ENCODE results near the gene ATP8B4. TPM values are rescaled to one million over a fixed set of nuclear protein-coding genes. Genes with fewer than 3 reads are reported as not detected.

The ATP8B4 gene
- total and polyA plus RNA-seq, 2 donors (not counting 3 experiments of a cell fraction or from before 2014, with no cell fraction given) = not detected

DNA sequence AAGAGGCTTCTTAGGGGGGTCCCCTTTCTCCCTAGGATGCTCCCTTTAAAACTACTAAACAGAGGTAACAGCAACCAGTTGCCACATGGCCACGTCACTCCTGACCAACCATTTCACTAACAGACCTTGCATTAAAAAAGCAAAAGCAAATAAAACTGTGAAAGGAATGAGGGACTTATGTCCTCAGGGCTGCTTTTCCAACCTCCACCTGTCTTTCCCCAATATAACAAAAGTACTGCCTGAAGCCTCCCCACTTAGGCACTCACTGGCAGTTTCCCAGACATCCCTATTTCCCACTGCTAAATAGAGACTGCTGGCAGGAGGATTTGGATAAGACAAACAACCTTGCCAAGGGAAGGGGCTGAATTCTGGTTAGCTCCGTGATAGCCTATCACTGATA is 130.3 kb downstream of the ATP8B4 start:
- intact Hi-C loops (cut with micrococcal nuclease) = no loop called here
- Histone ChIP-seq H3K9me1 (replicated peaks; ENCODE audit: control insufficient read depth, extremely low read depth, insufficient read depth, low read length) (no peaks in the 10 kb centered on the region), H3K9me3 (replicated peaks; ENCODE audit: control insufficient read depth, insufficient read depth, low read length) (no peaks in the 10 kb centered on the region), H3K79me2 (ENCODE audit: control insufficient read depth, insufficient read depth, low read length) (no peaks in the 10 kb centered on the region), H2AFZ (ENCODE audit: low read depth, low read length) (no peak overlapping the region), H4K20me1 (replicated peaks; ENCODE audit: control insufficient read depth, extremely low read depth, insufficient read depth, low read length) (no peaks in the 10 kb centered on the region), H3K4me2 (ENCODE audit: insufficient read depth, low read length) (no peak overlapping the region), H3K27ac (ENCODE audit: insufficient read depth, low read depth, low read length) (no peak overlapping the region), H3K9ac (replicated peaks; ENCODE audit: extremely low read depth, insufficient read depth, low read length) (no peak overlapping the region), H3K36me3 (ENCODE audit: control insufficient read depth in 2 of 2, extremely low read depth in 1 of 2, insufficient read depth in 2 of 2, low read length in 2 of 2) (no peaks in the 10 kb centered on the region), H3K4me3 (replicated peaks in 1 of 3; ENCODE audit: insufficient read depth in 1 of 3, low read depth in 1 of 3, low read length in 3 of 3) (no peak overlapping the region), H3K27me3 (ENCODE audit: control insufficient read depth in 2 of 2, insufficient read depth in 2 of 2, low read length in 2 of 2) (peaks cover 0 to 2% of the 10 kb centered on the region in 2 experiments), H3K4me1 (ENCODE audit: control insufficient read depth, extremely low read depth, insufficient read depth, low read length) (no peaks in the 10 kb centered on the region)
- TF ChIP-seq POLR2A (IDR thresholded peaks at IDR 0.05; ENCODE audit: low read depth, low read length) = no peak
- TF ChIP-seq, protein P1, sequence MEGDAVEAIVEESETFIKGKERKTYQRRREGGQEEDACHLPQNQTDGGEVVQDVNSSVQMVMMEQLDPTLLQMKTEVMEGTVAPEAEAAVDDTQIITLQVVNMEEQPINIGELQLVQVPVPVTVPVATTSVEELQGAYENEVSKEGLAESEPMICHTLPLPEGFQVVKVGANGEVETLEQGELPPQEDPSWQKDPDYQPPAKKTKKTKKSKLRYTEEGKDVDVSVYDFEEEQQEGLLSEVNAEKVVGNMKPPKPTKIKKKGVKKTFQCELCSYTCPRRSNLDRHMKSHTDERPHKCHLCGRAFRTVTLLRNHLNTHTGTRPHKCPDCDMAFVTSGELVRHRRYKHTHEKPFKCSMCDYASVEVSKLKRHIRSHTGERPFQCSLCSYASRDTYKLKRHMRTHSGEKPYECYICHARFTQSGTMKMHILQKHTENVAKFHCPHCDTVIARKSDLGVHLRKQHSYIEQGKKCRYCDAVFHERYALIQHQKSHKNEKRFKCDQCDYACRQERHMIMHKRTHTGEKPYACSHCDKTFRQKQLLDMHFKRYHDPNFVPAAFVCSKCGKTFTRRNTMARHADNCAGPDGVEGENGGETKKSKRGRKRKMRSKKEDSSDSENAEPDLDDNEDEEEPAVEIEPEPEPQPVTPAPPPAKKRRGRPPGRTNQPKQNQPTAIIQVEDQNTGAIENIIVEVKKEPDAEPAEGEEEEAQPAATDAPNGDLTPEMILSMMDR (IDR thresholded peaks at IDR 0.05; ENCODE audit: extremely low read depth in 1 of 2, insufficient read depth in 1 of 2, low read depth in 1 of 2, low read length in 2 of 2) = no peak
- no peak for TF ChIP-seq EZH2 (IDR thresholded peaks at IDR 0.05; ENCODE audit: borderline replicate concordance, low read depth, low read length, severe bottlenecking)
- TF ChIP-seq JUN (IDR thresholded peaks at IDR 0.05; ENCODE audit: borderline replicate concordance, insufficient read depth, insufficient read length, low read depth) = no peak
- no peak for TF ChIP-seq GATA2 (IDR thresholded peaks at IDR 0.05; ENCODE audit: insufficient read depth, insufficient read length, low read depth, low read length)
- no peak for TF ChIP-seq FOS (IDR thresholded peaks at IDR 0.05; ENCODE audit: borderline replicate concordance, insufficient read depth, low read length)
- TF ChIP-seq POLR2AphosphoS5 (IDR thresholded peaks at IDR 0.05; ENCODE audit: insufficient read depth, low read depth, low read length) = no peak
- TF ChIP-seq, protein P2, sequence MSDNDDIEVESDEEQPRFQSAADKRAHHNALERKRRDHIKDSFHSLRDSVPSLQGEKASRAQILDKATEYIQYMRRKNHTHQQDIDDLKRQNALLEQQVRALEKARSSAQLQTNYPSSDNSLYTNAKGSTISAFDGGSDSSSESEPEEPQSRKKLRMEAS (IDR thresholded peaks at IDR 0.05; ENCODE audit: insufficient read depth, insufficient read length) = no peak
- no peak for TF ChIP-seq MYC (IDR thresholded peaks at IDR 0.05; ENCODE audit: low read depth, low read length)
- ChIA-PET POLR2A (no interaction called here), CTCF (no interaction called here)
- no TSS peak for BruUV-seq (replicated peaks)
- DNase-seq (ENCODE audit: low read depth, low spot score) = no peak
- dilution Hi-C loops (cut with MboI; ENCODE audit: extremely low pct_ligation_motif_present, low sequenced_read_pairs) = no loop called here
- no peak for FAIRE-seq

Data from endothelial cell of umbilical vein (primary cell).